Upper lobe of left lung (tissue), 6 donors: ENCODE results near the gene UVSSA. TPM values are rescaled to one million over a fixed set of nuclear protein-coding genes. Genes with fewer than 3 reads are reported as not detected.

Source experiments
- ATAC-seq, 2 donors: fragments of 200-7000 bp; cut with Tn5 transposase; one replicate each; pipeline ENCODE4 v1.9.1; 2022; ENCODE audit warnings: mild to moderate bottlenecking in 2 of 2, moderate library complexity in 2 of 2; ENCODE audit not compliant: low FRiP score in 2 of 2
- DNase-seq, 2 donors: peaks; one replicate each; pipeline ENCODE4 v3.0.0-alpha.2; 2019 to 2020
- H3K27ac ChIP-seq, 4 donors: fragments of 200-600 bp; sonication (generic); one replicate each; pipeline ENCODE4 v1.5.1; 2016 to 2019
- H3K27me3 ChIP-seq, 4 donors: fragments of 200-600 bp; sonication (generic); one replicate each; pipeline ENCODE4 v1.5.1; 2017 to 2019
- H3K36me3 ChIP-seq, 4 donors: fragments of 200-600 bp; sonication (generic); one replicate each; pipeline ENCODE4 v1.5.1; 2016 to 2019
- H3K4me1 ChIP-seq, 4 donors: fragments of 200-600 bp; sonication (generic); one replicate each; pipeline ENCODE4 v1.5.1; 2018 to 2019
- H3K4me3 ChIP-seq, 4 donors: fragments of 200-600 bp; sonication (generic); one replicate each; pipeline ENCODE4 v1.5.1; 2017 to 2019; ENCODE audit warnings: mild to moderate bottlenecking in 2 of 4, moderate library complexity in 1 of 4
- H3K9me3 ChIP-seq, 4 donors: fragments of 200-600 bp; sonication (generic); one replicate each; pipeline ENCODE4 v1.5.1; 2018 to 2019
- EP300 ChIP-seq, 4 donors: sonication (generic); formaldehyde crosslinking; IDR thresholded peaks; one replicate each; pipeline ENCODE4 v1.5.1; 2017; ENCODE audit warnings: antibody characterized with exemption in 4 of 4, control low read depth in 2 of 4
- POLR2A ChIP-seq, 4 donors: fragments of 450-650 bp; IDR thresholded peaks; one replicate each; pipeline ENCODE4 v1.5.1; 2016 to 2017; ENCODE audit warnings: antibody characterized with exemption in 4 of 4, mild to moderate bottlenecking in 2 of 4
- POLR2AphosphoS5 ChIP-seq, 2 donors: sonication (generic); formaldehyde crosslinking; IDR thresholded peaks; one replicate each; pipeline ENCODE4 v1.5.1; 2017; ENCODE audit warnings: antibody characterized with exemption in 2 of 2
- WGBS, 2 donors: methylation state at CpG; one replicate each; pipeline ENCODE4 v1.1.5; 2017 to 2018; 5-methylcytosine and 5-hydroxymethylcytosine counted together
- total RNA-seq, 6 donors: library from RNA; depleted of rRNA in 4 of 6; stranded (reverse); fragments of >200 nt in 4 of 6; gene quantifications; one replicate each; pipeline versions ENCODE4 v1.1.0 to v1.2.1, GENCODE V29; 2016 to 2021
- TF ChIP-seq, protein P1 (sequence below), 6 experiments: fragments of 450-650 bp in 4 of 6; fragments of 200-600 bp in 2 of 6; sonication (generic) in 2 of 6; IDR thresholded peaks; one replicate each; pipeline ENCODE4 v1.5.1; 2016 to 2019; ENCODE audit warnings: antibody characterized with exemption in 6 of 6
- donor health status: DM: no; HTN: no; CAD: no; lungs with moderate emphysema.
- donor health status: DM: no; HTN: yes; CAD: no; lungs with severe emphysema.

Gene UVSSA
- total RNA-seq, 6 donors from 2014 or later: 15.2 to 138 (median 46.5) TPM

- H3K27me3 ChIP-seq: peaks cover 0 to 76% (median 26%) of the 10 kb centered on the region in 4 donors
- H3K4me1 ChIP-seq: peaks cover 0 to 15% (median under 1%) of the 10 kb centered on the region in 4 donors
- H3K27ac ChIP-seq: no peak overlapping the region
- no peak for DNase-seq
- 52 to 66% methylated on average over 8 to 15 of the region's 15 CpGs for WGBS, 2 donors
- H3K36me3 ChIP-seq: no peaks in the 10 kb centered on the region
- no peaks in the 10 kb centered on the region for H3K9me3 ChIP-seq
- no peak overlapping the region for H3K4me3 ChIP-seq
- TF ChIP-seq POLR2A (IDR thresholded peaks at IDR 0.05) (no peak), EP300 (IDR thresholded peaks at IDR 0.05) (no peak), POLR2AphosphoS5 (IDR thresholded peaks at IDR 0.05) (no peak)
- TF ChIP-seq, protein P1, sequence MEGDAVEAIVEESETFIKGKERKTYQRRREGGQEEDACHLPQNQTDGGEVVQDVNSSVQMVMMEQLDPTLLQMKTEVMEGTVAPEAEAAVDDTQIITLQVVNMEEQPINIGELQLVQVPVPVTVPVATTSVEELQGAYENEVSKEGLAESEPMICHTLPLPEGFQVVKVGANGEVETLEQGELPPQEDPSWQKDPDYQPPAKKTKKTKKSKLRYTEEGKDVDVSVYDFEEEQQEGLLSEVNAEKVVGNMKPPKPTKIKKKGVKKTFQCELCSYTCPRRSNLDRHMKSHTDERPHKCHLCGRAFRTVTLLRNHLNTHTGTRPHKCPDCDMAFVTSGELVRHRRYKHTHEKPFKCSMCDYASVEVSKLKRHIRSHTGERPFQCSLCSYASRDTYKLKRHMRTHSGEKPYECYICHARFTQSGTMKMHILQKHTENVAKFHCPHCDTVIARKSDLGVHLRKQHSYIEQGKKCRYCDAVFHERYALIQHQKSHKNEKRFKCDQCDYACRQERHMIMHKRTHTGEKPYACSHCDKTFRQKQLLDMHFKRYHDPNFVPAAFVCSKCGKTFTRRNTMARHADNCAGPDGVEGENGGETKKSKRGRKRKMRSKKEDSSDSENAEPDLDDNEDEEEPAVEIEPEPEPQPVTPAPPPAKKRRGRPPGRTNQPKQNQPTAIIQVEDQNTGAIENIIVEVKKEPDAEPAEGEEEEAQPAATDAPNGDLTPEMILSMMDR (IDR thresholded peaks at IDR 0.05): no peak
- ATAC-seq: no peak
Measured at GRCh38 chr4:1412376-1413203, 65.6 kb downstream of the UVSSA start.

GRCh38 chr4:1413204-1413663, 66.2 kb downstream of the UVSSA start:
- no peaks in the 10 kb centered on the region for H3K36me3 ChIP-seq
- DNase-seq: no peak
- WGBS, 2 donors: 54 to 55% methylated on average over 7 to 16 of the region's 16 CpGs

DNA sequence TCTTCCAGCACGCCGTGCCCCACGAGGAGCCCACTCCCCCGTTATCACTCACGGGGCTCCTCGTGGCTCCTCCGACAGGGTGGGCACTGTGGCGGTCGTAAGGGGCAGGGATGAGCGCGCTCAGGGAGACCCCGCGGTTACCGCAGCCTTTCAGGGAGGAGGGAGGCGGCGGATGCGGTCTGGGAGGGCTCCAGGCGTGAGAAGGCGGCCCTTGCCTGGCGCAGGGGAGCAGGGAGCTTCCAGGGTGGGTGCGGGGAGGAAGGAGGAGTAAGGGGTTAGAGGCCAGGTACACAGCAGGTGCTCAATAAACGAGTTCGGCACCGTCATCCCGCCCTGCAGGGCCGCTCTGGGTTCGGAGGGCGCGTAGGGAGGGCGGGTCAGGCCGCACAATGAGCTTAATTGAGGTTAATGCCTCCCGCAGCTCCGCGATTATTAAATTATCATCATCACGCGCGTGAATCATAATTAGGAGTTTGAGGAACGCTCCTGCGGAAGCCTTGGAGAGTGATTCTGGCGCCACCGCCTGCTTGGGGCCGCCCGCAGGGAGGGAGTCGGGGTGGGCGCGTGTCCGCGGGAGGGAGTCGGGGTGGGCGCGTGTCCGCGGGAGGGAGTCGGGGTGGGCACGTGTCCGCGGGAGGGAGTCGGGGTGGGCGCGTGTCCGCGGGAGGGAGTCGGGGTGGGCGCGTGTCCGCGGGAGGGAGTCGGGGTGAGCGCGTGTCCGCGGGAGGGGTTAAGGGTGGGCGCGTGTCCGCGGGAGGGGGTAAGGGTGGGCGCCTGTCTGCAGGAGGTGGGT, 66.9 kb downstream of the UVSSA start:
- Histone ChIP-seq H3K4me1 (peaks cover 0 to 6% (median 0%) of the 10 kb centered on the region in 4 donors), H3K27me3 (peaks cover 0 to 63% (median 20%) of the 10 kb centered on the region in 4 donors), H3K9me3 (no peaks in the 10 kb centered on the region), H3K4me3 (no peak overlapping the region), H3K27ac (no peak overlapping the region), H3K36me3 (no peaks in the 10 kb centered on the region)
- DNase-seq: peak in 1 of 2 donors; percentile 68
- TF ChIP-seq POLR2A (IDR thresholded peaks at IDR 0.05) (no peak), POLR2AphosphoS5 (IDR thresholded peaks at IDR 0.05) (no peak), EP300 (IDR thresholded peaks at IDR 0.05) (no peak)
- TF ChIP-seq, protein P1 (IDR thresholded peaks at IDR 0.05): no peak
- 22 to 26% methylated on average over 28 to 41 of the region's 77 CpGs for WGBS, 2 donors
- ATAC-seq: no peak

More at GRCh38 chr4:1413204-1413663, 66.2 kb downstream of the UVSSA start:
- TF ChIP-seq, protein P1 (IDR thresholded peaks at IDR 0.05): no peak
- H3K4me3 ChIP-seq: no peak overlapping the region
- H3K4me1 ChIP-seq: peaks cover 0 to 9% (median 0%) of the 10 kb centered on the region in 4 donors
- H3K27ac ChIP-seq: no peak overlapping the region
- peaks cover 0 to 70% (median 23%) of the 10 kb centered on the region in 4 donors for H3K27me3 ChIP-seq
- H3K9me3 ChIP-seq: no peaks in the 10 kb centered on the region
- no peak for ATAC-seq

- peak in 1 of 2 donors; percentile 66 for DNase-seq
- H3K4me3 ChIP-seq: no peak overlapping the region
- TF ChIP-seq, protein P1 (IDR thresholded peaks at IDR 0.05): no peak
- TF ChIP-seq POLR2AphosphoS5 (IDR thresholded peaks at IDR 0.05): no peak
- no peak for TF ChIP-seq EP300 (IDR thresholded peaks at IDR 0.05)
- no peak for TF ChIP-seq POLR2A (IDR thresholded peaks at IDR 0.05)
- H3K36me3 ChIP-seq: no peaks in the 10 kb centered on the region
- WGBS, 2 donors: 41 to 47% methylated on average over 10 to 46 of the region's 75 CpGs
- no peak for ATAC-seq
- H3K4me1 ChIP-seq: peaks cover 0 to 6% (median 0%) of the 10 kb centered on the region in 4 donors
- H3K27me3 ChIP-seq: peaks cover 0 to 52% (median 15%) of the 10 kb centered on the region in 4 donors
- H3K9me3 ChIP-seq: no peaks in the 10 kb centered on the region
- no peak overlapping the region for H3K27ac ChIP-seq
Measured at GRCh38 chr4:1414831-1415680, 68.0 kb downstream of the UVSSA start.
